ENCODE results near the gene DDX23. TPM values are rescaled to one million over a fixed set of nuclear protein-coding genes. Genes with fewer than 3 reads are reported as not detected.
A peak's percentile ranks its signal among the peaks of the same experiment; 100 is the strongest.

The DDX23 gene
- polyA plus RNA-seq, 1 of the 3 experiments (the other 2 are of a cell fraction), result 50.4 TPM

DNA sequence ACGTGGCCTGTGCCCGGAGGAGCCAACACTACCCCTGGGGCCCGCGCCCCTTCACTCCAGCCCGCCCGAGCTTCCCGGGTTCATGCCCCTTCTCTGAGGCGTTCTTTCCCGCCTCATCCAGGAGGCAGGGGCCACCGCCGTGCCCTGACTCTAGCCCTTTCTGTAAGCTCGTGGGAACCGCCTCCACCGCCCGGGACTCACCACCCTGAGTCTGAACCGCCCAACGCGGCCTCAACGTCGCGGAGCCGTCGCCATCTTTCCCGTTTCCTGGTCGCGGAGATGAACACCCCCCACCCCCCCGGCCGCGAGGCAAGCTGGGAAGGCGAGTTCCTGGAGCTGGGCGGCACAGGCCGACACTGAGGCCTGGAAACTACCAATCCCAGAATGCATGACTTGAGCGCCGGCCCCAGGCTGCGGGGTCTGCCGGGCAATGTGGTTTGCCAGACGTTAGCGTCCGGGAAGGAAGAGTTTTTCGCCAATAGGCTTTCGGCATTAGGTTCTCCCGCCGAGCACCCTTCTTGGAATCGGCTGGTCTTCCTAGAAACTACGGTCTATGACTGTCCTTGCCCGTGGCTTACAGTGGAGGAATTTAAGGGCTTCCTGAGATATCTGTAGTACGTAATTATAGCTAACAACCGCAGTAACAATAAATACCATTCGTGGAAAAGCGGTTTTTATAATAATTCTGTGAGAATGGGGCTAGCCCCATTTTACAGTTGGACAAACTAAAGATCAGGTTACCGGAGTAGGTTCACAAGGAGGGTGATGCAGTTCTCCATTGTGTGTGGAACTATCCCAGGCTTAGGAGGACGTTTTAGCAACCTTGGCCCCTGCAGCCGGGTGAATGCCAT lies at the start of gene DDX23 (continued):
- TF ChIP-seq, protein P1, sequence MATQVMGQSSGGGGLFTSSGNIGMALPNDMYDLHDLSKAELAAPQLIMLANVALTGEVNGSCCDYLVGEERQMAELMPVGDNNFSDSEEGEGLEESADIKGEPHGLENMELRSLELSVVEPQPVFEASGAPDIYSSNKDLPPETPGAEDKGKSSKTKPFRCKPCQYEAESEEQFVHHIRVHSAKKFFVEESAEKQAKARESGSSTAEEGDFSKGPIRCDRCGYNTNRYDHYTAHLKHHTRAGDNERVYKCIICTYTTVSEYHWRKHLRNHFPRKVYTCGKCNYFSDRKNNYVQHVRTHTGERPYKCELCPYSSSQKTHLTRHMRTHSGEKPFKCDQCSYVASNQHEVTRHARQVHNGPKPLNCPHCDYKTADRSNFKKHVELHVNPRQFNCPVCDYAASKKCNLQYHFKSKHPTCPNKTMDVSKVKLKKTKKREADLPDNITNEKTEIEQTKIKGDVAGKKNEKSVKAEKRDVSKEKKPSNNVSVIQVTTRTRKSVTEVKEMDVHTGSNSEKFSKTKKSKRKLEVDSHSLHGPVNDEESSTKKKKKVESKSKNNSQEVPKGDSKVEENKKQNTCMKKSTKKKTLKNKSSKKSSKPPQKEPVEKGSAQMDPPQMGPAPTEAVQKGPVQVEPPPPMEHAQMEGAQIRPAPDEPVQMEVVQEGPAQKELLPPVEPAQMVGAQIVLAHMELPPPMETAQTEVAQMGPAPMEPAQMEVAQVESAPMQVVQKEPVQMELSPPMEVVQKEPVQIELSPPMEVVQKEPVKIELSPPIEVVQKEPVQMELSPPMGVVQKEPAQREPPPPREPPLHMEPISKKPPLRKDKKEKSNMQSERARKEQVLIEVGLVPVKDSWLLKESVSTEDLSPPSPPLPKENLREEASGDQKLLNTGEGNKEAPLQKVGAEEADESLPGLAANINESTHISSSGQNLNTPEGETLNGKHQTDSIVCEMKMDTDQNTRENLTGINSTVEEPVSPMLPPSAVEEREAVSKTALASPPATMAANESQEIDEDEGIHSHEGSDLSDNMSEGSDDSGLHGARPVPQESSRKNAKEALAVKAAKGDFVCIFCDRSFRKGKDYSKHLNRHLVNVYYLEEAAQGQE (IDR thresholded peaks at IDR 0.05; ENCODE audit: low read depth, low read length), result no peak
- TF ChIP-seq, protein P2, sequence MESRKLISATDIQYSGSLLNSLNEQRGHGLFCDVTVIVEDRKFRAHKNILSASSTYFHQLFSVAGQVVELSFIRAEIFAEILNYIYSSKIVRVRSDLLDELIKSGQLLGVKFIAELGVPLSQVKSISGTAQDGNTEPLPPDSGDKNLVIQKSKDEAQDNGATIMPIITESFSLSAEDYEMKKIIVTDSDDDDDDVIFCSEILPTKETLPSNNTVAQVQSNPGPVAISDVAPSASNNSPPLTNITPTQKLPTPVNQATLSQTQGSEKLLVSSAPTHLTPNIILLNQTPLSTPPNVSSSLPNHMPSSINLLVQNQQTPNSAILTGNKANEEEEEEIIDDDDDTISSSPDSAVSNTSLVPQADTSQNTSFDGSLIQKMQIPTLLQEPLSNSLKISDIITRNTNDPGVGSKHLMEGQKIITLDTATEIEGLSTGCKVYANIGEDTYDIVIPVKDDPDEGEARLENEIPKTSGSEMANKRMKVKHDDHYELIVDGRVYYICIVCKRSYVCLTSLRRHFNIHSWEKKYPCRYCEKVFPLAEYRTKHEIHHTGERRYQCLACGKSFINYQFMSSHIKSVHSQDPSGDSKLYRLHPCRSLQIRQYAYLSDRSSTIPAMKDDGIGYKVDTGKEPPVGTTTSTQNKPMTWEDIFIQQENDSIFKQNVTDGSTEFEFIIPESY (IDR thresholded peaks at IDR 0.05; ENCODE audit: borderline replicate concordance, low read depth), result peak; percentile 91
- TF ChIP-seq YY1 (IDR thresholded peaks at IDR 0.05; ENCODE audit: low read depth) (peak; percentile 97), EP300 (IDR thresholded peaks at IDR 0.05; ENCODE audit: borderline replicate concordance in 1 of 2, low read depth in 1 of 2, low read length in 1 of 2) (peak in 1 of 2 experiments; percentile 25; a peak in 1 of 4 replicates), TAF1 (IDR thresholded peaks at IDR 0.05; ENCODE audit: borderline replicate concordance, low read depth, low read length) (peak; percentile 82), SIN3A (IDR thresholded peaks at IDR 0.05; ENCODE audit: borderline replicate concordance, low read depth, low read length) (0 out of 2 replicates have a peak, but pooled peaks have one; percentile 18), ELF1 (IDR thresholded peaks at IDR 0.05) (peak; percentile 99), TEAD4 (IDR thresholded peaks at IDR 0.05; ENCODE audit: borderline replicate concordance, insufficient read depth) (no peak)
- TF ChIP-seq, protein P3, sequence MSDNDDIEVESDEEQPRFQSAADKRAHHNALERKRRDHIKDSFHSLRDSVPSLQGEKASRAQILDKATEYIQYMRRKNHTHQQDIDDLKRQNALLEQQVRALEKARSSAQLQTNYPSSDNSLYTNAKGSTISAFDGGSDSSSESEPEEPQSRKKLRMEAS (IDR thresholded peaks at IDR 0.05; ENCODE audit: low read depth), result peak; percentile 82; the same call in 1 of the 2 replicates

DNA sequence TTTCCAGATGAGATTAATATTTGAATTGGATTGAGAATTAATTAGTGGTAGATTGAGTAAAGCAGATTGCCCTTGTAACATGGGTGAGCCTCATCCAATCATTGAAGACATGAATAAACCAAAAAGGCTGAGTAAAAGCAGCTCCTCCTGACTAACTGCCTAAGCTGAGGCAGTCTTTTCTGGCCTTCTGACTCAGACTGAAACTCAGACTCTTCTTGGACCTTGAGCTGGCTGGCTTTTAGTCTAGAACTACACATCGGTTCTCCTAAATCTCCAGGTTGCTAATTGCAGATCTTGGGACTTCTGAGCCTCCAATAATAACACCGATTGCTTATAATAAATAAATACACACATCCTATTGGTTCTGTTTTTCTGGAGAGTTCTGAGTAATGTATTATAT lies 49.3 kb upstream of the DDX23 start:
- H3K4me3 ChIP-seq (ENCODE audit: low read depth in 2 of 2, low read length in 1 of 2), result no peak overlapping the region
- CTCF ChIA-PET, result interaction anchor here (1.0 to 9.3 kb wide), 4 partner anchors 11 to 95 kb away, joined by 3 to 99 read pairs (median 10); no protein-coding TSS in a partner anchor
- H2AFZ ChIP-seq (ENCODE audit: low read depth), result no peak overlapping the region
- H3K9ac ChIP-seq, result no peak overlapping the region
- TF ChIP-seq POLR2AphosphoS5 (IDR thresholded peaks at IDR 0.05; ENCODE audit: low read depth, low read length) (no peak), CHD2 (IDR thresholded peaks at IDR 0.05; ENCODE audit: low read length, partially characterized antibody) (no peak), JUND (IDR thresholded peaks at IDR 0.05) (no peak), YY1 (IDR thresholded peaks at IDR 0.05; ENCODE audit: low read depth) (no peak), FOXM1 (IDR thresholded peaks at IDR 0.05; ENCODE audit: low read depth) (no peak), SMC3 (IDR thresholded peaks at IDR 0.05; ENCODE audit: low read depth, low read length) (no peak), RAD21 (IDR thresholded peaks at IDR 0.05; ENCODE audit: low read length) (no peak), GABPA (IDR thresholded peaks at IDR 0.05; ENCODE audit: low read depth) (no peak)
- TF ChIP-seq, protein P4, sequence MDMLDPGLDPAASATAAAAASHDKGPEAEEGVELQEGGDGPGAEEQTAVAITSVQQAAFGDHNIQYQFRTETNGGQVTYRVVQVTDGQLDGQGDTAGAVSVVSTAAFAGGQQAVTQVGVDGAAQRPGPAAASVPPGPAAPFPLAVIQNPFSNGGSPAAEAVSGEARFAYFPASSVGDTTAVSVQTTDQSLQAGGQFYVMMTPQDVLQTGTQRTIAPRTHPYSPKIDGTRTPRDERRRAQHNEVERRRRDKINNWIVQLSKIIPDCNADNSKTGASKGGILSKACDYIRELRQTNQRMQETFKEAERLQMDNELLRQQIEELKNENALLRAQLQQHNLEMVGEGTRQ (IDR thresholded peaks at IDR 0.05; ENCODE audit: borderline replicate concordance, low read depth, low read length), result no peak
- TF ChIP-seq, protein P5, sequence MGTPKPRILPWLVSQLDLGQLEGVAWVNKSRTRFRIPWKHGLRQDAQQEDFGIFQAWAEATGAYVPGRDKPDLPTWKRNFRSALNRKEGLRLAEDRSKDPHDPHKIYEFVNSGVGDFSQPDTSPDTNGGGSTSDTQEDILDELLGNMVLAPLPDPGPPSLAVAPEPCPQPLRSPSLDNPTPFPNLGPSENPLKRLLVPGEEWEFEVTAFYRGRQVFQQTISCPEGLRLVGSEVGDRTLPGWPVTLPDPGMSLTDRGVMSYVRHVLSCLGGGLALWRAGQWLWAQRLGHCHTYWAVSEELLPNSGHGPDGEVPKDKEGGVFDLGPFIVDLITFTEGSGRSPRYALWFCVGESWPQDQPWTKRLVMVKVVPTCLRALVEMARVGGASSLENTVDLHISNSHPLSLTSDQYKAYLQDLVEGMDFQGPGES (IDR thresholded peaks at IDR 0.05; ENCODE audit: low read depth, low read length), result no peak
- TF ChIP-seq, protein P2 (IDR thresholded peaks at IDR 0.05; ENCODE audit: borderline replicate concordance, low read depth), result no peak
- H3K9me2 ChIP-seq, result no peaks in the 10 kb centered on the region
- peaks cover 4% of the 10 kb centered on the region for H3F3A ChIP-seq (replicated peaks; ENCODE audit: insufficient read depth)
- no peak overlapping the region for H3K4me2 ChIP-seq
- H3K9me3 ChIP-seq, result no peaks in the 10 kb centered on the region
- WGBS (ENCODE audit: low lambda C conversion rate), result 64% methylated on average over 2 of the region's 2 CpGs
- no peak overlapping the region for H3K27ac ChIP-seq (ENCODE audit: low read depth in 2 of 2, low read length in 1 of 2)
- DNase-seq, result no peak
- peaks cover 0 to 5% of the 10 kb centered on the region in 2 experiments; a peak in 1 of 4 replicates for H3K4me1 ChIP-seq (ENCODE audit: control insufficient read depth in 1 of 2, insufficient read depth in 2 of 2, low read depth in 1 of 2, low read length in 1 of 2)
- H4K20me1 ChIP-seq (ENCODE audit: insufficient read depth), result no peaks in the 10 kb centered on the region
- no peaks in the 10 kb centered on the region for H3K36me3 ChIP-seq (replicated peaks in 1 of 2; ENCODE audit: control insufficient read depth in 1 of 2, insufficient read depth in 2 of 2, low read length in 1 of 2)
- H3K79me2 ChIP-seq (ENCODE audit: insufficient read depth), result no peaks in the 10 kb centered on the region
- POLR2A ChIA-PET, result no interaction called here
- no peaks in the 10 kb centered on the region for H3K27me3 ChIP-seq (ENCODE audit: insufficient read depth)

Measured in SK-N-SH (cell line).